WTC11 (cell line): ENCODE data around the gene RARA. TPM values are rescaled to one million over a fixed set of nuclear protein-coding genes. Genes with fewer than 3 reads are reported as not detected.

Experiments
- ATAC-seq: fragments of 200-7000 bp; cut with Tn5 transposase; 2 replicates; pipeline ENCODE4 v1.10.0; 2021; ENCODE audit warnings: mild to moderate bottlenecking, moderate library complexity
- CTCF ChIA-PET: fragments of 300-600 bp; sonication (Branson Sonifier 250); formaldehyde crosslinking; loops from one replicate; lab custom pipeline; 2021; ENCODE audit warnings: antibody characterized with exemption; lab: Charles Lee
- POLR2A ChIA-PET: fragments of 350-600 bp; sonication (Branson Sonifier 250); formaldehyde crosslinking; loops from one replicate; lab custom pipeline; 2021; ENCODE audit warnings: antibody characterized with exemption; lab: Charles Lee
- DNase-seq: peaks from one replicate; pipeline ENCODE4 v3.0.0; 2021; ENCODE audit warnings: low spot score
- H3K27ac Mint-ChIP-seq: 2 replicates; pipeline ENCODE4 v1.8.0; 2021; ENCODE audit warnings: mixed read lengths
- H3K27me3 Mint-ChIP-seq: 2 replicates; pipeline ENCODE4 v1.8.0; 2021; ENCODE audit warnings: low read depth, mild to moderate bottlenecking, moderate library complexity, mixed read lengths
- H3K36me3 Mint-ChIP-seq: 2 replicates; pipeline ENCODE4 v1.8.0; 2021; ENCODE audit warnings: mixed read lengths
- H3K4me1 Mint-ChIP-seq: 2 replicates; pipeline ENCODE4 v1.8.0; 2022; ENCODE audit warnings: mixed read lengths
- H3K4me3 Mint-ChIP-seq: 2 replicates; pipeline ENCODE4 v1.8.0; 2021; ENCODE audit warnings: mild to moderate bottlenecking, moderate library complexity, mixed read lengths
- H3K9me3 Mint-ChIP-seq: 2 replicates; pipeline ENCODE4 v1.8.0; 2021; ENCODE audit warnings: mixed read lengths
- ARID4B ChIP-seq: sonication (generic); formaldehyde crosslinking; IDR thresholded peaks from 2 replicates; pipeline ENCODE4 v1.8.0; 2023; ENCODE audit warnings: missing genetic modification reagents, mild to moderate bottlenecking, borderline replicate concordance
- CDX4 ChIP-seq: fragments of 250-450 bp; sonication (Bioruptor Pico); IDR thresholded peaks from 2 replicates; pipeline ENCODE4 v1.9.0; 2021; ENCODE audit warnings: moderate library complexity, mild to moderate bottlenecking, inconsistent platforms, borderline replicate concordance
- ESRRA ChIP-seq: sonication (generic); formaldehyde crosslinking; IDR thresholded peaks from 2 replicates; pipeline ENCODE4 v1.8.1; 2022; ENCODE audit warnings: mild to moderate bottlenecking, missing genetic modification reagents, borderline replicate concordance
- FOXP1 ChIP-seq: sonication (generic); formaldehyde crosslinking; IDR thresholded peaks from 2 replicates; pipeline ENCODE4 v1.8.0; 2022; ENCODE audit warnings: missing genetic modification reagents, mild to moderate bottlenecking, moderate library complexity, borderline replicate concordance
- IRF2 ChIP-seq: sonication (generic); formaldehyde crosslinking; IDR thresholded peaks from 2 replicates; pipeline ENCODE4 v1.8.0; 2022; ENCODE audit warnings: low read depth, missing genetic modification reagents, borderline replicate concordance
- NR2C2 ChIP-seq: sonication (generic); formaldehyde crosslinking; IDR thresholded peaks from 2 replicates; pipeline ENCODE4 v1.8.0; 2022; ENCODE audit warnings: mild to moderate bottlenecking, missing genetic modification reagents
- SMAD3 ChIP-seq: sonication (generic); formaldehyde crosslinking; IDR thresholded peaks from 2 replicates; pipeline ENCODE4 v1.8.0; 2022; ENCODE audit warnings: missing genetic modification reagents, mild to moderate bottlenecking, borderline replicate concordance
- TEAD4 ChIP-seq: sonication (generic); formaldehyde crosslinking; IDR thresholded peaks from 2 replicates; pipeline ENCODE4 v1.8.0; 2022; ENCODE audit warnings: mild to moderate bottlenecking, missing genetic modification reagents
- ZNF121 ChIP-seq: sonication (generic); formaldehyde crosslinking; IDR thresholded peaks from 2 replicates; pipeline ENCODE4 v1.8.0; 2023; ENCODE audit warnings: missing genetic modification reagents
- ZNF396 ChIP-seq: fragments of 250-450 bp; sonication (Bioruptor Pico); IDR thresholded peaks from 2 replicates; pipeline ENCODE4 v1.8.0; 2021; ENCODE audit warnings: mild to moderate bottlenecking, moderate library complexity, borderline replicate concordance
- ZNF425 ChIP-seq: fragments of 250-450 bp; sonication (Bioruptor Pico); conservative IDR thresholded peaks from 2 replicates; pipeline ENCODE4 v1.9.0; 2021; ENCODE audit warnings: mild to moderate bottlenecking
- total RNA-seq: library from RNA; stranded (reverse); gene quantifications from 3 replicates; pipeline ENCODE4 v1.2.3, GENCODE V29; 2021
- TF ChIP-seq, protein P1 (sequence below): sonication (generic); formaldehyde crosslinking; IDR thresholded peaks from 2 replicates; pipeline ENCODE4 v1.8.1; 2022; ENCODE audit warnings: mild to moderate bottlenecking, missing genetic modification reagents, moderate library complexity, borderline replicate concordance
- TF ChIP-seq, protein P2 (sequence below): sonication (generic); formaldehyde crosslinking; IDR thresholded peaks from 2 replicates; pipeline ENCODE4 v1.8.1; 2023; ENCODE audit warnings: mild to moderate bottlenecking, moderate library complexity, missing genetic modification reagents

RARA gene
- total RNA-seq, 1 experiment from 2014 or later = 20.7 TPM

GRCh38 chr17:40312131-40312731 is 3.3 kb downstream of the RARA start:
- Mint-ChIP-seq H3K9me3 (no peaks in the 10 kb centered on the region), H3K4me3 (no peak overlapping the region)
- TF ChIP-seq ESRRA (no peak), ZNF121 (CRISPR knock-in tag) (no peak), TEAD4 (CRISPR knock-in tag) (no peak), FOXP1 (no peak)
- TF ChIP-seq, all 79 proteins: peak for 0
- H3K36me3 Mint-ChIP-seq = no peaks in the 10 kb centered on the region
- no peak overlapping the region for H3K27ac Mint-ChIP-seq
- ATAC-seq (no peak), DNase-seq (peak; percentile 7)
- ChIA-PET POLR2A (interaction anchor here (1.6 kb wide), 1 partner anchor 24 kb away, joined by 3 read pairs; the partner anchor contains the start of gene CDC6), CTCF (interaction anchor here (2.3 to 10.9 kb wide), 2 partner anchors 41 to 43 kb away, joined by 12 to 259 read pairs; no protein-coding TSS in a partner anchor)
- H3K4me1 Mint-ChIP-seq = peaks cover 57% of the 10 kb centered on the region
- H3K27me3 Mint-ChIP-seq = peaks cover 13% of the 10 kb centered on the region

- Mint-ChIP-seq H3K4me3 (no peak overlapping the region), H3K27me3 (peaks cover 14% of the 10 kb centered on the region), H3K36me3 (no peaks in the 10 kb centered on the region), H3K9me3 (no peaks in the 10 kb centered on the region), H3K27ac (no peak overlapping the region), H3K4me1 (peaks cover 63% of the 10 kb centered on the region)
- ChIA-PET CTCF (interaction anchor here (0.7 to 2.3 kb wide), 2 partner anchors 42 to 132 kb away, joined by 5 to 12 read pairs; no protein-coding TSS in a partner anchor), POLR2A (no interaction called here)
- ATAC-seq (no peak), DNase-seq (peak; percentile 6)
- TF ChIP-seq ARID4B (CRISPR knock-in tag) (no peak), SMAD3 (no peak)
These were observed 4.1 kb downstream of the RARA start for GRCh38 chr17:40312893-40313667.

DNA sequence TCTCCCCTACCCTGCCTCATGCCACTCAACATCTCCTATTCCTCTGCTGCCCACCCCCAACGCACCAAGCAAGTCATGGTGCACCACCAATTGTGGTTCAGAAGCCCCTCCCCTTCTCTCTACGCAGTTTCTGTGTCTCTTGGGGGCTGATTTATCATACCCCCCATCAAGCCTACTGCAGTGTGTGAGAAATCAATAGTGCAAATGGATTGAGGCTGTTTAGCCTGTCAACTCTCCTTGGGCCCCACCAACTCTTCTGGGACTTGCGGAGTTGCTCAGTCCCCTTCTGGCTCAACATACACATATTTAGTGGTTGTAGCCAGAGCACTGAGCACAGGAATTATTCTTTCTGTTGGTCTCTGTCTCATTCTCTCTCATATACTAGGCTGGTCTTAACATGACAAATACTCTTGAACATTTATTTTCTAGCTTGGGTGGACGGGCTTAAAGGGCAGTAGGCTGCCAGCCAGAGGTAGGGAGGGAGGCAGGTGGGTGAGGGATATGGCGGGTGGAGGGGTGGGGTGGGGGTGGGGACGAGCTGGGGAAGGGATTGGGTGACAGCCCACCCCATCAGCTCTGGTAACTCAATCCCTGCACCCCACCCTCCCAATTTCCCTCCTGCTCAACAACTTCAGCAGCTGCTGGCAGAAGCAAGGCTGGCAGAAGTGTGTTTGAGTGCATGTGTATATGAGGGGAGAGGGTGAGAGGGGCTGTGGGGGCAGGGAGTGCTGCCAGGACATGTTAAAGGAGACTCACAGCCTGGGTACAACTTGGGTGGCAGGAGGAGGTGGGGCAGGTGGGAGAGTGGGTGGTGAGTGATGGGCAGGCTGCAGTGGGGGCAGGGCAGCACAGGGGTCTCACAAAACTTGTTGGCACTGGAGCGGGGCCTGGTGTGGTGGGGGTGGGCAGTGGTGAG is 4.9 kb downstream of the RARA start:
- CTCF ChIA-PET = interaction anchor here (0.7 to 2.3 kb wide), 2 partner anchors 41 to 132 kb away, joined by 5 to 12 read pairs; no protein-coding TSS in a partner anchor
- no peak for ATAC-seq
- Mint-ChIP-seq H3K4me3 (no peak overlapping the region; the same call in 1 of the 2 replicates), H3K27me3 (peaks cover 19% of the 10 kb centered on the region), H3K27ac (peak overlapping the region; percentile 64; the same call in 1 of the 2 replicates)
- POLR2A ChIA-PET = interaction anchor here (0.7 kb wide), 1 partner anchor 1777 kb away, joined by 5 read pairs; no protein-coding TSS in a partner anchor
- TF ChIP-seq, protein P1, sequence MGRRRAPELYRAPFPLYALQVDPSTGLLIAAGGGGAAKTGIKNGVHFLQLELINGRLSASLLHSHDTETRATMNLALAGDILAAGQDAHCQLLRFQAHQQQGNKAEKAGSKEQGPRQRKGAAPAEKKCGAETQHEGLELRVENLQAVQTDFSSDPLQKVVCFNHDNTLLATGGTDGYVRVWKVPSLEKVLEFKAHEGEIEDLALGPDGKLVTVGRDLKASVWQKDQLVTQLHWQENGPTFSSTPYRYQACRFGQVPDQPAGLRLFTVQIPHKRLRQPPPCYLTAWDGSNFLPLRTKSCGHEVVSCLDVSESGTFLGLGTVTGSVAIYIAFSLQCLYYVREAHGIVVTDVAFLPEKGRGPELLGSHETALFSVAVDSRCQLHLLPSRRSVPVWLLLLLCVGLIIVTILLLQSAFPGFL (CRISPR knock-in tag) = no peak
- TF ChIP-seq, all 79 proteins: peak for 0
- Mint-ChIP-seq H3K9me3 (no peaks in the 10 kb centered on the region), H3K36me3 (no peaks in the 10 kb centered on the region), H3K4me1 (peaks cover 67% of the 10 kb centered on the region)
- peak; percentile 5 for DNase-seq

DNA sequence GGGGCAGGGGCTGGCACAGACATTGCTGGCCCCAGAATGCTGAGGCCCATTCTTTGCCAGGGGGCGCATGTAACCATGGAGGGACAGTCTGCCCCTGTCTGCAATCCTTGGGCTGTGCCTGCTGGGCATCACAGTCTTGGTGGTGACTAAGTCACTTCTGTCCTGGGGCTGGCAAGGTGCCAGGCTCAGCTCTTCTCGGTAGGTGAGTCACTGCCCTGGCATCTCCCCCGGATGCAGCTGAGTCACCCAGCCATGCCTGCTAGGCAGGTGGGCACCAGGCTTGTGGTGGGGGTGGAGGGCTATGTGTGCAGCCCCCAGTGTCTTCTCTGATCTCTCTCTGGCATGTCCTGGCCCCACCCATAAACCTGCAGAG is 5.6 kb downstream of the RARA start:
- peak; percentile 4 for DNase-seq
- CTCF ChIA-PET = interaction anchor here (2.3 to 3.5 kb wide), 2 partner anchors 39 to 40 kb away, joined by 12 to 106 read pairs; no protein-coding TSS in a partner anchor
- TF ChIP-seq ZNF425 (CRISPR knock-in tag) (no peak), CDX4 (CRISPR knock-in tag) (no peak), ZNF396 (CRISPR knock-in tag) (no peak), NR2C2 (CRISPR knock-in tag) (no peak), FOXP1 (no peak), ZNF121 (CRISPR knock-in tag) (no peak), IRF2 (CRISPR knock-in tag) (no peak)
- TF ChIP-seq, protein P2, sequence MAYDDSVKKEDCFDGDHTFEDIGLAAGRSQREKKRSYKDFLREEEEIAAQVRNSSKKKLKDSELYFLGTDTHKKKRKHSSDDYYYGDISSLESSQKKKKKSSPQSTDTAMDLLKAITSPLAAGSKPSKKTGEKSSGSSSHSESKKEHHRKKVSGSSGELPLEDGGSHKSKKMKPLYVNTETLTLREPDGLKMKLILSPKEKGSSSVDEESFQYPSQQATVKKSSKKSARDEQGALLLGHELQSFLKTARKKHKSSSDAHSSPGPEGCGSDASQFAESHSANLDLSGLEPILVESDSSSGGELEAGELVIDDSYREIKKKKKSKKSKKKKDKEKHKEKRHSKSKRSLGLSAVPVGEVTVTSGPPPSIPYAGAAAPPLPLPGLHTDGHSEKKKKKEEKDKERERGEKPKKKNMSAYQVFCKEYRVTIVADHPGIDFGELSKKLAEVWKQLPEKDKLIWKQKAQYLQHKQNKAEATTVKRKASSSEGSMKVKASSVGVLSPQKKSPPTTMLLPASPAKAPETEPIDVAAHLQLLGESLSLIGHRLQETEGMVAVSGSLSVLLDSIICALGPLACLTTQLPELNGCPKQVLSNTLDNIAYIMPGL (CRISPR knock-in tag) = no peak

More for the DNA sequence above, 5.6 kb downstream of the RARA start:
- no peaks in the 10 kb centered on the region for H3K9me3 Mint-ChIP-seq
- H3K27me3 Mint-ChIP-seq = peaks cover 22% of the 10 kb centered on the region
- no peak for ATAC-seq
- no peak overlapping the region for H3K4me3 Mint-ChIP-seq
- no peak overlapping the region for H3K27ac Mint-ChIP-seq
- peaks cover 69% of the 10 kb centered on the region for H3K4me1 Mint-ChIP-seq
- H3K36me3 Mint-ChIP-seq = no peaks in the 10 kb centered on the region
- POLR2A ChIA-PET = no interaction called here
